HT-29 (cell line): ENCODE measurements around the gene E4F1. TPM values are rescaled to one million over a fixed set of nuclear protein-coding genes. Genes with fewer than 3 reads are reported as not detected.
"Not testable (repeated sequence)": the region's sequence is repeated elsewhere in the genome, so short reads cannot be mapped to it uniquely, and the experiment has no call there.

ENCODE experiments used
- DNase-seq: peaks from one replicate; pipeline ENCODE4 v3.0.0-alpha.2; 2015; ENCODE audit warnings: low spot score
- total RNA-seq: library from RNA; depleted of rRNA; stranded (reverse); fragments of >200 nt; shearing (Covaris generic); gene quantifications from 2 replicates; pipeline ENCODE4 v1.2.3, GENCODE V29; 2014

Gene E4F1
- total RNA-seq, 1 experiment from 2014 or later, result 87.2 TPM

- DNase-seq, result no peak
Observed at GRCh38 chr16:2230376-2230775, 7.0 kb downstream of the E4F1 start.

DNA sequence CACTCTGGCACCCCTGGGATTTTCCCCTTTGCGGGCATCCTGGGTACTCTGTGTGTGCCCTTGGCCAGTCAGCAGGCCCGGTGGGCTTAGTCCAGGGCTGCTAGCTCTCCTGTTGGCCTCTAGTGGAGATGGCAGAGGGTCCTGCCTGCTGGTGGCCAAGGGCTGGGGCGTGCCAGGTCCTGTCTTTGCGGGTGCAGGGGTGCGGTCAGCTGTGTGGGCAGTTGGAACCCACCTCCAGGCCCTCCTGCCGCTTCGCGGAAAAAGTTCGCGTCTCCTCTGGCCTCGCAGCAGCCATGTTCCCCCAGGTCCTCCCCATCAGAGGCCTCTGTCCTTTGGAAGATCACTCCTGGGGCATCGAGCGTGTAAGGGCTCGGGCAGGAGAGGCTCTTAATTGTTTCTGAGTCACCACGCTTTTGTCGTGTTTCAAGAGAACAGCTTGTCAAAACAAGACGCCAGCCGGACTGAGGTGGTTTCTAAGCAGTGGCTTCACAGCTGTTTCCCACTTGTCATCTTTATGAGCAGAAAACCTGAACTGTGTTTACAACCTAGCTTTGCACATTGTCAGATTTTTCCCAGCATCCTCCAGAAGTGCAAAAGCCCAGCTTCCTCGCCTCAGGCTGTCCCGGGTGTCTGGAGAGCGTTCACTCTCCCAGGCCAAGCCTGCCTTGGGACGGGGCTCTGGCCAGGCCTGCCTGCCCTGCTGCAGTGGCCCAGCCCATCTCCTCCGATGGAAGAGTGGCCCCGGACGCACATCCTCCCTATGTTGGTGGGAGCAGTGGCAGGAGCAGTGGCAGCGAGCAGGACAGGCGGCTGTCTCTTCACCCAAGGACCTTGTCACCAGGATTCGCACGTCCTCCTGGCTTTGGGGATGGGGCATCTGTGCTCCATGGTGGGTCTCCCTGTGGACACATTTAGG lies 7.9 kb downstream of the E4F1 start:
- DNase-seq, result no peak

DNA sequence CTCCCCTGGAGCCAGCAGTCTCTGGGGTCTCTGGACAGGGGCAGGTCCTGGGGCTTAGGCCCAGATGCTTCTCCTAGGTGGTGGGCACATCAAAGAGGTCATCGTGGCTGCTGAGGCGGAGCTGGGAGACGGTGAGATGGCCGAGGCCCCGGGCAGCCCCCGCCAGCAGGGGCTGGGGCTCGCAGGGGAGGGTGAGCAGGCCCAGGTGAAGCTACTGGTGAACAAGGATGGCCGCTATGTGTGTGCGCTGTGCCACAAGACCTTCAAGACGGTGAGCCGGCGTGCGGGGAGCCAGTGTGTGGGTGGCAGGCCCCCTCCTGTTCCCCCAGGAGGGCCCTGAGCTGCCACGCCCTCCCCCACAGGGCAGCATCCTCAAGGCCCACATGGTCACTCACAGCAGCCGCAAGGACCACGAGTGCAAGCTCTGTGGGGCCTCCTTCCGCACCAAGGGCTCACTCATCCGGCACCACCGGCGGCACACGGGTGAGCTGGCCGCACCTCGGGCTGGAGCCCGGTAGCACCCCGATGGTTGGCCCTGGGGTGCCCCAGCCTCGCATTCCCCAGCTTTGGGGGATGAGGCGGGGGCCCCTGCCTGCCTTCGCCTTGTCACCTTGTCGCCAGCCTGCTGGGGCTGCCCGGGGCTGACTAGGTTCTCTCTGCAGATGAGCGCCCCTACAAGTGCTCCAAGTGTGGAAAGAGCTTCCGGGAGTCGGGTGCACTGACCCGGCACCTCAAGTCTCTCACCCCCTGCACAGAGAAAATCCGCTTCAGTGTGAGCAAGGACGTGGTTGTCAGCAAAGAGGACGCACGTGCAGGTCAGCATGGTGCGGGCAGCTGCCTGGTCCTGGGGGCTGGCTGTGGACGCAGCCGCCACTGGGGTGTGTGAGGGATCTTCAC lies 9.0 kb downstream of the E4F1 start:
- DNase-seq, result no peak

- no peak for DNase-seq
Observed at GRCh38 chr16:2233046-2233775, 9.8 kb downstream of the E4F1 start.

DNA sequence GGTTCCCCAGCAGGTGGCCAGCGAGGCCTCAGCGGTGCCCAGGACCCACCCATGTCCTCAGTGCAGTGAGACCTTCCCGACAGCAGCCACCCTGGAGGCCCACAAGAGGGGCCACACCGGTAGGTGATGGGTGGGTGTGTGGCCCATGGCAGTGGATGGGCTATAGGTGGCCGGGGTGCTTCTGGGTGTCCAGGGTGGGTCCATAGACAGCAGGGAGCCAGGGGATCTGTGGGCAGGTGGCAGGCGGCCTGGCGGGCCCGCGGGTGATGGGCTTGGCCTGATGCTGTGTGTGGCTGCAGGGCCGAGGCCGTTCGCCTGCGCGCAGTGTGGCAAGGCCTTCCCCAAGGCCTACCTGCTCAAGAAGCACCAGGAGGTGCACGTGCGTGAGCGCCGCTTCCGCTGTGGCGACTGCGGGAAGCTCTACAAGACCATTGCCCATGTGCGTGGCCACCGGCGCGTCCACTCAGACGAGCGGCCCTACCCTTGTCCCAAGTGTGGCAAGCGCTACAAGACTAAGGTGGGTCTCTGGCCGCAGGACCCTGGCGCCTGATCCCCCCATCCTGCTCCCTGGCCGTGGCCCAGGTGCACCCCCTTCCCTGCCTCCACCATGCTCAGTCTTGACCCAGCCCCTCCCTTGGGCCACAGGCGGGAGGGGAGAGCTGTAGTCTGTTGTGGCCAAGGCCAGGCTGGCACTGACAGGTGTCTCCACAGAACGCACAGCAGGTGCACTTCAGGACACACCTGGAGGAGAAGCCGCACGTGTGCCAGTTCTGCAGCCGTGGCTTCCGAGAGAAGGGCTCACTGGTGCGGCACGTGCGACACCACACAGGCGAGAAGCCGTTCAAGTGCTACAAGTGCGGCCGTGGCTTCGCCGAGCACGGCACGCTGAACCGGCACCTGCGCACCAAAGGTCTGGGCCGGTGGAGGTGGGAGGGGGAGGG lies 10.8 kb downstream of the E4F1 start:
- DNase-seq, result no peak

- no peak for DNase-seq
Observed at GRCh38 chr16:2234813-2235170, 11.4 kb downstream of the E4F1 start.

DNA sequence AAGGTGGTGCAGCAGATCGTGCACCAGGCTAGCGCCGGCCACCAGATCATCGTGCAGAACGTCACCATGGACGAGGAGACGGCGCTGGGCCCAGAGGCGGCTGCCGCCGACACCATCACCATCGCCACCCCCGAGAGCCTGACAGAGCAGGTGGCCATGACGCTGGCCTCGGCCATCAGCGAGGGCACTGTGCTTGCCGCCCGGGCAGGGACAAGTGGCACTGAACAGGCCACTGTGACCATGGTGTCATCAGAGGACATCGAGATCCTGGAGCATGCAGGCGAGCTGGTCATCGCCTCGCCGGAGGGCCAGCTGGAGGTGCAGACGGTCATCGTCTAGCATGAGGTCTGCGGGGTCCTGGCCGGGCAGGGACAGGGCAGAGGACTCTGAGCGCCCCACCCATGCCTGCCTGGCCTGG lies 11.9 kb downstream of the E4F1 start:
- DNase-seq, result no peak

DNA sequence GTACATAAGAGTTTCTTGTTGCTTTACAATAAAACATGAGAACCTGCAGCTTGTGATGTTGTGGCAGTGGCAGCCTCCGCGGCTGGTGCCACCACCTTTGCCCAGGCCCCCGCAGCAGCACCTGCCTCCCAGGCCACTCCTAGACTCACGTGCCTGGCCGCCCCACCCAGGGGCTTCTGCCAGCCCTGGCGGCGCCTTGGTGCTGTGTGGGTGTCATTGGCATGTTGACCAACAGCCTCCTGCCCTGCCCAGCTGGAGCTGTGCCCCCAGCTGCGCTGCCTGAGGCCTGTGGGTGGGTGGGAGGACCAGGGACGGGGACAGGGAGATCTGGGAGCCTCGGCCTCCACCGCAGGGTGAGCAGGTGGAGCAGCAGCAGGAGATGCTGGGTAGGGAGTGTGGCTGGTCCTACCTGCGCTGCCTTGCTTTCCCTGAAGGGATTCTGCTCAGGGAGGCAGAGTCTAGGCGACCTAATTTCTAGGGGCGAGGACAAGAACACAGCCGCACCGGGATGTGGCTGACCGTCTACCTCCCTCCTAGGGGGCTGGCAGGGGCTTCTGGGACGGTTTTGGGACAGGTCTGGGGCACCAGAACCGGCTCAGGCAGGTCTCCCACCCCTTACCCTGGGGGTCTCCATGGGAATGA lies 12.4 kb downstream of the E4F1 start:
- no peak for DNase-seq

DNA sequence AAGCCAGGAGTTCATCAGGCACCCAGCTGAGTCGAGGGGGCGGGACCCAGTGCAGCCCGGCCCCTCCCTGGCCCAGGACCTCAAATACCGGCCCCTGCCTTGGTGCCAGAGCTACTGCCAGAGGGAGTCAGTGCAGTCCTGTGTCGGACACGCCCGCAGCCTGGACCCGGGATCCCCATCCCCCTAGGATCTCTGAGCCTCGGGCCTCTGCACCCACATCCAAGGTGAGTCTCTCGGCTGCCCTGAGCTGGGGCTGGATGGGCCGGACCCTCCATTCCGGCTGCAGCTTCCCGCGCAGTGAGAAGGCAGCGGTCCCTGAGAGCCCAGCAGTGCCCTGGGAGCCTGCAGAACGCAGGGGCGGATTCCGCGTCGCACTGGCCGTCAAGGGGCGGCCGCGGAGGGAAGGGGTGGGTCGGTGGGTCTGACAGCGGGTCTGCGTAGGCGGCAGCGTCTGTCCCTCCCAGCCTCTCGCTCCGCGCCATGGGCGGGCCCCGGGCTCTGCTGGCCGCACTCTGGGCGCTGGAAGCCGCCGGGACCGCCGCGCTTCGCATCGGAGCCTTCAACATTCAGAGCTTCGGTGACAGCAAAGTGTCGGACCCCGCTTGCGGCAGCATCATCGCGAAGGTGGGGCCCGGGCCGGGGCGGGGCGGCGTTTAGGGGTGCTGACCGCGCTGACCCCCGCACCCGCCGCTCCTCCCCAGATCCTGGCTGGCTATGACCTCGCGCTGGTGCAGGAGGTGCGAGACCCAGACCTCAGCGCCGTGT lies 13.1 kb downstream of the E4F1 start, which contains the start of gene DNASE1L2:
Gene DNASE1L2, plus strand, starts transcription at position 108 of the 765 bp plus-strand sequence. Its CDS starts 373 bp downstream, at position 481.
- DNase-seq, result no peak

- DNase-seq, result no peak
Observed at GRCh38 chr16:2237102-2237482, 13.7 kb downstream of the E4F1 start.

DNA sequence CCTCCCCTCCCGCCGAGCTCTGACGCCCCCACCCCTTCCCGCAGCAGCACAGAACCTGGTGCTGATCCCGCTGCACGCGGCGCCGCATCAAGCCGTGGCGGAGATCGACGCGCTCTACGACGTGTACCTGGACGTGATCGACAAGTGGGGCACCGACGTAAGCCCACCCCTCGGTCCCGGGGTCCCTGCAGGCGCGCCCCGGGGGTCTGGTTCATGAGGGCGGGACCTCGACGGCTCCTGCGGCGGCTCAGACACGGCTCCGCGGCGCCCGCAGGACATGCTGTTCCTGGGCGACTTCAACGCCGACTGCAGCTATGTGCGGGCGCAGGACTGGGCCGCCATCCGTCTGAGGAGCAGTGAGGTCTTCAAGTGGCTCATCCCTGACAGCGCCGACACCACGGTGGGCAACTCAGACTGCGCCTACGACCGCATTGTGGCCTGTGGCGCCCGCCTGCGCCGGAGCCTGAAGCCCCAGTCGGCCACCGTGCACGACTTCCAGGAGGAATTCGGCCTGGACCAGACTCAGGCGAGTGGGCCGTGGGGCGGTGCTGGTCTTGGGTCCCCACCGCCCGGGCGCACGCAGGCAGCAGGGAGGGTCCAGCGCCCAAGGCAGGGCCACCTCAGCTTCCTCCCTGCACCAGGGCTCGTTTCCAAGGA lies 14.2 kb downstream of the E4F1 start:
- no peak for DNase-seq

- no peak for DNase-seq
Observed at GRCh38 chr16:2238150-2238837, 14.9 kb downstream of the E4F1 start.

DNA sequence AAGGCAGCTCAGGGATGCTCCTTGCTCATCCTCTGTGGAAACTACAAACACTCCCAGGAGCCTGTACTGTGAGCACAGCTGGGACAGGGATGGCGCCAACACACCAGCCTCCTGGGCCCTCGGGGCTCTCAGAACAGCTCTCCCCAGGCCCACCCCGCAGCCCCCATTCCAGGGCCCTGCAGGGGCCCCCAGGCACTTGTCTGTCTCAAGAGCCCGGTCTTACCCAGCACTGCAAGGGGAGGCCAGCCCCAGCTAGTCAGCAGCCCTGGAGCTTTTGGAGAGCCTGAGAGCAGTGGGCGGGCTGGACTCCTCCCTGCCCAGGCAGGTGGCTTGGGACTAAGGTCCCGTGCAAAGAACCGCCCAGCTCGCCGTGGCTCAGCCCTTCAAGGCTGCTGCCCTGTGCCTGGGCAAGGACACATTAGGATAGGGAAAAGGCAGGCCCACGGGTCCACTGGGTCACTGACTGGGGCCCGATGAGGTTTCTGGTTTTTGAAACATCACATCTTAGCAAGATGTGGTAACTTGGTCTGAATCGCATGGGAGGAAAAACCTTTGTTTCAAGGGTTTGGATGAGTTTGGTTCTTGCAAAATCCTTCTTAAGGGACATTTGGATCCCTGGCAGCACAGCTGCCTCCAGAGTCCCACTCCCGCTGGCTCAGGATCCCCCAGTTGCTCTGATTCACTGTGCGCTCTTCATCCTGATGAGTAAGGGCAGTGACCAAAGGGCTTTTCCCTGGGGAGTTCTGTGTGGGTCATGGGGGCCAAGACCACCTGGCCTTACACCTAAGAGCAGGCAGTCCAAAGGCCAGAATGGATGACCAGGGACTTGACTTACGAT lies 15.7 kb downstream of the E4F1 start:
- DNase-seq, result peak; percentile 74

- DNase-seq, result not testable (repeated sequence)
Observed at GRCh38 chr16:2240331-2240730, 16.9 kb downstream of the E4F1 start.

DNA sequence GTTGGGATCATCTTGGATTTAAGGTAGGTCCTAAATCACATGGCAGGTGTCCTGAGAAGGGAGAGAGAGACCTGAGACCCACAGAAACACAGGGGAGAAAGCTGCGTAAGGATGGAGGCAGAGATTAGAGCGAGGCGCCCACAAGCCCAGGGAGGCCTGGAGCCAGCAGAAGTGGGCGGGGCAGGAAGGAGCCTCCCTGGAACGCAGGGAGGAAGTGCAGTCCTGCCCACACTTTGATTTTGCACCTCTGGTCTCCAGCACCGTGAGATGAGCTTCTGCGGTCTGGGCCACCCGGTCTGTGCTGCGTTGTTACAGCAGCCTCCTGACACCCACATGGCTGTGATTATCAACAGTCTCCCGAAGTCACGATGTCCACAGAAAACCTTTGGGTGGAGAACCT lies 19.2 kb downstream of the E4F1 start:
- no peak for DNase-seq

DNA sequence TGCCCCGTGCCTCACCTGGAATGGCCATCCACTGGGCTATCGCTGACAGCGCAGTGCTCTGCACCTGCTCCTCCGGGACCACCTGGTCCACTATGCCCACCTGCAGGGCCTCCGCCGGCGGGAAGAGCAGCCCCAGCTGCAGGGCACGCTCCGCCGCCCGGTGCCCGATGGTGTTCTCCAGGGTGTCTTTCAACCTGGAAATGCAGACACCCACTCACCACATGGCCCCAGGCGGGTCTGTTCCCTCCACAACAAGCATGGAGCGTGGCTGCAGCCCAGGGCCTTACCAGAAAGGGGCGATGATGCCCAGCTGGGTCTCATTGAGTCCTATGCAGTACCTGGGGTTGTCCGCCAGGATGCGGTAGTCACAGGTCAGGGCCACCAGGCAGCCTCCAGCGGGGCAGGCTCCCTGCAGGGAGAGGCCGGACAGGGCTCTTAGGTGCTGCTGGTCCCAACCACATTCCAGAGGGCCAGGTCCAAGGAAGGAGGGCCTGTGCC lies 19.7 kb downstream of the E4F1 start:
- no peak for DNase-seq

DNA sequence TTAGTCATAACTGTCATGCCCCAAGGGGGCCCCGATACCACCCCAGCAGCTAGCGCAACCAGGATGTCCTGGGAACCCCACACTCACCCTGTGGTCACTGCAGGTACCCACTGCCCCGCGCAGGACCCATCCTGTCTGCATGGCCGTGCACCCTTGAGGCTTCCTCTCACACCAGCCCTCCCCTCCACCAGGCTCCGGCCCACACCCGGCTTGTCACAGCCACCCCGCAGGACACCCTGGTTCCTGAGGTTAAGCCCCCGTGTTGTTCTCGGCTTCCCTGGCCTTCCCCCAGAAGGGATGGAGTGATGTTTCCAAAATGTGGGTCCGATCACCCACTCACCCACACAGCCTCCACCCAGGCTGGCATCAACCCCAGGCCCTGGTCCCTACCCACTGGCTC lies 20.4 kb downstream of the E4F1 start:
- no peak for DNase-seq
